Activated CD4-positive, CD25-positive, alpha-beta regulatory T cell treated with anti-CD3 and anti-CD28 coated beads, Interleukin-2, amount 50 U/mL, for 72 hours (primary cell): Measurements from ENCODE around the gene CLDN20.
A peak's percentile ranks its signal among the peaks of the same experiment; 100 is the strongest.

Experiments
- DNase-seq: peaks from one replicate; pipeline ENCODE4 v3.0.0; 2021

CLDN20 gene

GRCh38 chr6:155313602-155314091 is 49.8 kb downstream of the CLDN20 start:
- DNase-seq: no peak

DNA sequence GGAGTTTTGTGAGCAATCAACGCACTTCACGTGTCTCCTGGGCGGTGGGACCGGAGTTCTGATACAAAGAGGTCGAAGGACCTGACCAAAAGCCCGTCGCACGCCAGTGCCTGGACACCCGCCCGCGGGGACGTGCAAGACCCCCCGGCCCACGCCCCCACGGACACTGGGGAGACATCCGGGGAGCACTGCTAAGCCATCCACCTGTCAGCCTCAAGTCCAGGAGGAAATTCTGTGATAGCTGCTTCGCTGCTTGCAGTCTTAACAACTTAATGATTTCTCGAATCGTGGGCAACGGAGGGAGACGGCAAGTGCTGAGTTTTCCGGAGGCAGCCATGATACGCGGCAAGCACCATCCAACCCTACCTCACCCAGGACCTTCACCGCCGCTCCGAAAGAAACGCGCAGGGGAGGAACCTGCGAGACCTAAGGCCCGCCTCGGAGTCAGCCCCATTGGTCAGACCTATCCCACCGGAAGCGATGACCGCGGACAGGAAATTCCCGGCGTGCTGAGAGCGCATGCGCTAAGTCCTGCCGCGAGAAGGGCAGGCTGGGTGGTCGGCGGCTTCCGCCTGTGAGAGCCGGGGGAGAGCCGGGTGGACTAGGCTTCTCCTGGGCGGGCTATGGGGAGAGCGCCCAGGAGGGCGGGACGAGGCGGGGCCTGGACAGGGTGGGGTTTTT is 50.4 kb downstream of the CLDN20 start, which contains the start of gene TFB1M:
Gene TFB1M, minus strand, starts transcription at position 393 of the 681 bp plus-strand sequence. Its CDS starts 56 bp downstream, at position 337.
- DNase-seq: peak; percentile 96

- DNase-seq: no peak
Measured at GRCh38 chr6:155314773-155315515, 51.1 kb downstream of the CLDN20 start.

DNA sequence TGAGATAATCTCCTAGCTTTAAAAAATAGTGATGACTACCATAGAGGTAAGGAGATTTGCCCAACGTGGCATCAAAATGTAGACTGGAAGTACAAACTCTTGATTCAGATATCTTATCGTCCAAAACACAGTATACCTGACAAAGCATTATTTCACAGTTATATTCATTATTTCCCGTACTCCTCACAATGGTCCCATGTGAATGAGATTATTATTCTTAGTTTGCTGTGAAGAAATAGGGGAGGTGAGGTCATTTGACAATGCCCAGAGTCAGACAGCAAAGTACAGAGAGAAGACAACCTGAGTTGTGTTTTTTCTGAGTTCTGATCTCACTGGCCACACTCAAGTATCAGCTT is 51.7 kb downstream of the CLDN20 start:
- DNase-seq: no peak

DNA sequence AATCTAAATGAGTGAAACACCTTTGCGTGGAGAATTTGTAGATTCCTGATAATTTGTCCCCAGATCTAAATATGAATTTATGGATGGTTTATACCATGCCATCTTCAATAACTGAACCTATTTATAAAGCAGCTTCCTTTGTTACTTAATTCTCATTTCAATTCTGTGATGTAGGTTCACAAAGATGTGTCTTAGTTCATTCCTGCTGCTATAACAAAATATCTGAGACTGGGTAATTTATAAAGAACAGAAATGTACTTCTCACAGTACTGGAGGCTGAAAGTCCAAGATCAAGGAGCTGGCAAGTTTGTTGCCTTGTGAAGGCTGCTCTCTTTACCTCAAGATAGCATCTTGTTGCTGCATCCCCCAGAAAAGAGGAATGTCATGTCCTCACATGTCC is 52.6 kb downstream of the CLDN20 start:
- no peak for DNase-seq

- no peak for DNase-seq
Measured at GRCh38 chr6:155317186-155317585, 53.4 kb downstream of the CLDN20 start.

DNA sequence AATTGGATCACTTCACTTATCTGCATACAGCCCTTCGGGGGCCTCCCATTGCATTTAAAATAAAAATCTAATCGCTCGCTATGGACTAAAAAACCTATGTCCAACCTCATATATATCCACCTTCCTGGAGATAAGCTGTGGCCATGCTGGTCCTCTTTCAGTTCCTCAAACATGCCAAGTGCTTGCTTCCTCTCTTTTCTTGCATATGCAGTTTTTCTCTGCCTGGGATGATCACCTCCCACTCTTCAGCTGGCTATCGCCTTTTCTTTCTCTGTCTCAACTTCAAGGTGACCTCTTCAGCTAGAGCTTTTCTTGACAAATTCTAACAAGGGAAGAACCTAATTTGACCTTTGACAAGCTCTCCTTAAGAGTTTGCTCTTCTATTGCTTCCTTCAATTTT is 56.1 kb downstream of the CLDN20 start:
- DNase-seq: no peak

DNA sequence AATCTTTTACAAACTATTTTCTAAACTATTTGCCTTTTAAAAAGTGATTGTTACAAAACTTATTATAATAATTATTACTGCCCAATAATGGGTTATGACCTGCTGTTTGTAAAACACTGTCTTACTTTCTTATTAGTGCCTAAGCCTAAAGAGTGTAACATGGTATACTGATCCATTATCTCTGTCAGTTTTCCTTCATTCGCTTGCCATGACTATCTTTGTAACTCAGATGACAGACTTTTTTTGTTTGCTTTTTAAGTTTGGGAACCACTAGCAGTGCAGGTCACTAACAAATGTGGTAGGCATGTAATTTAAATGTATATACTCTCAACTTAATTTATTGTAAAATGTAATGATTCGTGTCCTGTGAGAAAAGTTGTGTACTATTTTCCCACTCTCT is 60.4 kb downstream of the CLDN20 start:
- DNase-seq: no peak

- no peak for DNase-seq
Measured at GRCh38 chr6:155324993-155325392, 61.2 kb downstream of the CLDN20 start.

GRCh38 chr6:155325700-155326516 is 62.1 kb downstream of the CLDN20 start:
- no peak for DNase-seq
